Measurements from ENCODE around the gene MAB21L4. TPM values are rescaled to one million over a fixed set of nuclear protein-coding genes. Genes with fewer than 3 reads are reported as not detected.

MAB21L4 gene
- total RNA-seq, 2 experiments from 2014 or later, result not detected

DNA sequence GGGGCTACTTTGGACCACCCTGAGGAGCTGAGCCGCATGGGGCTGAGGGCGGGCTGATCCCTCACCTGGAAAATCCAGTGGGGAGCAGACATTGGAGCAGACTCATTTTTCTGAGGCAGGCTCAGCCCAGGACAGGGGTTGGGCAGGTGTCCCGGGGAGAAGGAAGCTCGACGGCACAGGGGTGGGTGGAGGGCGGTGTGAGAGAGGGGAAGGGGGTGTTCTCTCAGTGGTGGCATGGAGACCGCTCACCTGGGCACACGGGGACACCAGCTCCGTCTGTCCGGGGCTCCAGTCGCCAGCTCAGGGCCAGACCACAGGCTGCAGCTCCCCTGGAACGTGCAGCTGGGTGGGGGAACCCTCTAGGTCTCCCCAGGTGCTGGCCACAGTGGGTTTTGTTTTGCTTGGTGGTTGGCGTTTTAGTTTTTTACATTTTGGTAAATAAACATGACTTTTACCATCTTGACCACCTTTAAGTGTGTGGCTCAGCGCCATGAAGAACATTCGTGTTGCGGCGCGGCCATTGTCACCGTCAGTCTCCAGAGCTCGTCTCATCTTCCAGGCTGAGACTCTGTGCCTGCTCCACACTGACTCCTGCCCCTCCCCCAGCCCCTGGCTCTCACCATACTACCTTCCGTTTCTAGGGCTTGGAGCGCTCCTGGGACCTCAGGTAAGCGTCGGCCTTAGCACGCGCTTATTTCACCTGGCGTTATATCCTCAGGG is 4.3 kb upstream of the MAB21L4 start:
- no peaks in the 10 kb centered on the region for H3K27me3 Mint-ChIP-seq
- no peaks in the 10 kb centered on the region for H3K9me3 Mint-ChIP-seq
- DNase-seq, result no peak
- no peaks in the 10 kb centered on the region for H3K4me1 Mint-ChIP-seq (ENCODE audit: low read depth)
- ChIA-PET POLR2A (no interaction called here), CTCF (no interaction called here)
- H3K36me3 Mint-ChIP-seq (ENCODE audit: low read depth), result no peaks in the 10 kb centered on the region
- TF ChIP-seq, protein P1, sequence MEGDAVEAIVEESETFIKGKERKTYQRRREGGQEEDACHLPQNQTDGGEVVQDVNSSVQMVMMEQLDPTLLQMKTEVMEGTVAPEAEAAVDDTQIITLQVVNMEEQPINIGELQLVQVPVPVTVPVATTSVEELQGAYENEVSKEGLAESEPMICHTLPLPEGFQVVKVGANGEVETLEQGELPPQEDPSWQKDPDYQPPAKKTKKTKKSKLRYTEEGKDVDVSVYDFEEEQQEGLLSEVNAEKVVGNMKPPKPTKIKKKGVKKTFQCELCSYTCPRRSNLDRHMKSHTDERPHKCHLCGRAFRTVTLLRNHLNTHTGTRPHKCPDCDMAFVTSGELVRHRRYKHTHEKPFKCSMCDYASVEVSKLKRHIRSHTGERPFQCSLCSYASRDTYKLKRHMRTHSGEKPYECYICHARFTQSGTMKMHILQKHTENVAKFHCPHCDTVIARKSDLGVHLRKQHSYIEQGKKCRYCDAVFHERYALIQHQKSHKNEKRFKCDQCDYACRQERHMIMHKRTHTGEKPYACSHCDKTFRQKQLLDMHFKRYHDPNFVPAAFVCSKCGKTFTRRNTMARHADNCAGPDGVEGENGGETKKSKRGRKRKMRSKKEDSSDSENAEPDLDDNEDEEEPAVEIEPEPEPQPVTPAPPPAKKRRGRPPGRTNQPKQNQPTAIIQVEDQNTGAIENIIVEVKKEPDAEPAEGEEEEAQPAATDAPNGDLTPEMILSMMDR (IDR thresholded peaks at IDR 0.05), result no peak
- intact Hi-C loops (cut with micrococcal nuclease), result no loop called here
- ATAC-seq, result no peak
- H3K27ac Mint-ChIP-seq, result no peak overlapping the region
- no peak overlapping the region for H3K4me3 Mint-ChIP-seq

DNA sequence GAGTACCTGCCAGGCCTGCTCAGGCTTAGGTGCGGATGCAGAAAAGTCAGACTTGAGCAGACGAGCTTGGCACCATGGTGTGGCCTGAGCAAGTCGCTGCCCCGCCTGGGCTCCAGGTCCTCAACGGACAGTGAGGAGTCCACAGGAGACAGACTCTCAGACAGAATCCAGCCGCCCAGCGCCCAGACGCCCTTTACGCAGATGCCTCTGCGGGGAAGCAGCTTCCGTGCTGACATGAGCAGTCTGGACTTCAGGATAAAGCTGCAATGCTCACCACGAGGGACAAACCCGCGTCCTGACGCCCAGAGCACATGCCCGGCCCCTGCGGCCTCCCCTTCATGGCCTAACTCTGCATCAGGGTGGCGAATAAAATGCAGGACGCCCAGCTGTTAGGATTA is 3.5 kb upstream of the MAB21L4 start:
- TF ChIP-seq, protein P1 (IDR thresholded peaks at IDR 0.05), result no peak
- Mint-ChIP-seq H3K27me3 (no peaks in the 10 kb centered on the region), H3K9me3 (no peaks in the 10 kb centered on the region), H3K27ac (no peak overlapping the region), H3K4me1 (ENCODE audit: low read depth) (no peaks in the 10 kb centered on the region), H3K36me3 (ENCODE audit: low read depth) (no peaks in the 10 kb centered on the region), H3K4me3 (no peak overlapping the region)
- ATAC-seq, result no peak
- intact Hi-C loops (cut with micrococcal nuclease), result no loop called here
- CTCF ChIA-PET, result no interaction called here
- DNase-seq, result no peak
- POLR2A ChIA-PET, result no interaction called here

DNA sequence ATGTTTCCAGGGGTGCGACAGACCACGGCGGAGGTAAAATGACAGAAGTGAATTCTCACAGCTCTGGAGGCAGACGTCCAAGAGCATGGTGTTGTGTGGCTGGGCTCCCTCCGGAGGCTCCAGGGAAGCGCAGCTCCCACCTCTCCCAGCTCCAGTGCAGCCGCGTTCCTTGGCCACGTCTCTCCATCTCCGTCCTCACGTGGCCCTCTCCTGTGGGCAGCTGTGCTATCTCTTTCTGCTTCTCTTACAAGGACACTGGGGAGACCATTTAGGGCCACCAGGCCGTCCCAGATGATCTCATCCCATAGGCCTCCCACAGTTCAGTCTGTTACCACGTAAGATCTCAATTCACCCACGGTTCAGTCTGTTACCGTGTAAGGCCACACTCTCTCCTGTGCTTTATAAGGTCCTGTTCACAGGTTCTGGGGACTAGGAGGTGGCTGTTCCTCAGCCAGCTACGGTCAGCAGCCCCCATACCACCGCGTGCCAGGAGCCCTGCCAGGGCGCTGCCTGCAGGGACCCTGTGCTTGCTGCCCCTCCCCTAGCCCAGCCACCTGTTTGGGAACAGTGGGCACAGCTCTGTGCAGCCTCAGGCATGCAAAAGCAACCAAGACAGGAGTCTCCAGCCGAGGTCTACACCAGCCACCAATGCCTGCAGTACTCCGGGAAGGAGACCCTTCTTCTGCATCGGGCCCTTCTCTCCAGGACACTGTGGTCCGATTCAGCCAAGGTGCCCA is 2.9 kb upstream of the MAB21L4 start:
- H3K27me3 Mint-ChIP-seq, result no peaks in the 10 kb centered on the region
- no peak for DNase-seq
- no peak overlapping the region for H3K27ac Mint-ChIP-seq
- H3K36me3 Mint-ChIP-seq (ENCODE audit: low read depth), result no peaks in the 10 kb centered on the region
- no peaks in the 10 kb centered on the region for H3K4me1 Mint-ChIP-seq (ENCODE audit: low read depth)
- intact Hi-C loops (cut with micrococcal nuclease), result no loop called here
- no peaks in the 10 kb centered on the region for H3K9me3 Mint-ChIP-seq
- ChIA-PET POLR2A (interaction anchor here (1.0 kb wide), 1 partner anchor 35 kb away, joined by 3 read pairs; no protein-coding TSS in a partner anchor), CTCF (no interaction called here)
- no peak overlapping the region for H3K4me3 Mint-ChIP-seq
- TF ChIP-seq, protein P1 (IDR thresholded peaks at IDR 0.05), result no peak
- no peak for ATAC-seq

DNA sequence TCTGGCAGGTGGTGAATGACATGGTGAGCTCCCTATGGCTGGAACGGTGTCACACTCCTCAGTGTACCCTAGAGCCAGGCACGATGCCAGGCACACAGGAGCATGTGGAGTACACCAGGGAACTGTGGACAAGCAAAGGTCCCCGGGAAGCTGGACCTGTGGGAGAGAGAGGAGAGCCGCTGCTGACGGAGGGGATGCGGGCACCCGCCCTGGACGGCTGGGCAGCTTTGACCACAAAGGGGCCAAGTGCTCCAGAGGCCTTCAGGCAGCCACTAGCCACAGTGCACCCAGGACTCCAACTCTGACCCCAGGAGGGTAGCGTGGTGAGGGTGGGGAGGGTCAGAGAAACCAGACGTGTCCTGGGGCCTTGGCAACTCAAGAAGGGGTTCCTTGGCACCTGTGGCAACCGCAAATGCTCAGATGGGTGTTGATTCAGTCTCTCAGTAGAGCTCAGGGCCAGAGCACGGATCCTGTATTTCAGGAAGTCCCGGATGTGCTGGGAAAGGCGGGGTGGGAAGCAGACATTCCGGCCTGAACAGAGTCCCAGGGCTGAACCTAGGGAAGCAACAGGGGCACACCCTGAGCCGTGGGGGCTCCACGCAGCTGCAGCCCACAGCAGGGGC is 2.3 kb upstream of the MAB21L4 start:
- ChIA-PET CTCF (no interaction called here), POLR2A (interaction anchor here (1.0 kb wide), 1 partner anchor 34 kb away, joined by 3 read pairs; no protein-coding TSS in a partner anchor)
- intact Hi-C loops (cut with micrococcal nuclease), result no loop called here
- Mint-ChIP-seq H3K27ac (no peak overlapping the region), H3K4me1 (ENCODE audit: low read depth) (peaks cover 5% of the 10 kb centered on the region), H3K27me3 (no peaks in the 10 kb centered on the region), H3K9me3 (no peaks in the 10 kb centered on the region), H3K36me3 (ENCODE audit: low read depth) (no peaks in the 10 kb centered on the region), H3K4me3 (no peak overlapping the region)
- ATAC-seq (no peak), DNase-seq (no peak)
- TF ChIP-seq, protein P1 (IDR thresholded peaks at IDR 0.05), result no peak
